Activated T-cell treated with anti-CD3 and anti-CD28 coated beads, Interleukin-2, amount 50 U/mL, for 1 hour (primary cell): ENCODE results near the gene IKBIP.
"Not testable (repeated sequence)": the region's sequence is repeated elsewhere in the genome, so short reads cannot be mapped to it uniquely, and the experiment has no call there.

ENCODE experiments used
- DNase-seq: peaks from one replicate; pipeline ENCODE4 v3.0.0-alpha.2; 2020

Gene IKBIP, protein sequence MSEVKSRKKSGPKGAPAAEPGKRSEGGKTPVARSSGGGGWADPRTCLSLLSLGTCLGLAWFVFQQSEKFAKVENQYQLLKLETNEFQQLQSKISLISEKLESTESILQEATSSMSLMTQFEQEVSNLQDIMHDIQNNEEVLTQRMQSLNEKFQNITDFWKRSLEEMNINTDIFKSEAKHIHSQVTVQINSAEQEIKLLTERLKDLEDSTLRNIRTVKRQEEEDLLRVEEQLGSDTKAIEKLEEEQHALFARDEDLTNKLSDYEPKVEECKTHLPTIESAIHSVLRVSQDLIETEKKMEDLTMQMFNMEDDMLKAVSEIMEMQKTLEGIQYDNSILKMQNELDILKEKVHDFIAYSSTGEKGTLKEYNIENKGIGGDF

DNA sequence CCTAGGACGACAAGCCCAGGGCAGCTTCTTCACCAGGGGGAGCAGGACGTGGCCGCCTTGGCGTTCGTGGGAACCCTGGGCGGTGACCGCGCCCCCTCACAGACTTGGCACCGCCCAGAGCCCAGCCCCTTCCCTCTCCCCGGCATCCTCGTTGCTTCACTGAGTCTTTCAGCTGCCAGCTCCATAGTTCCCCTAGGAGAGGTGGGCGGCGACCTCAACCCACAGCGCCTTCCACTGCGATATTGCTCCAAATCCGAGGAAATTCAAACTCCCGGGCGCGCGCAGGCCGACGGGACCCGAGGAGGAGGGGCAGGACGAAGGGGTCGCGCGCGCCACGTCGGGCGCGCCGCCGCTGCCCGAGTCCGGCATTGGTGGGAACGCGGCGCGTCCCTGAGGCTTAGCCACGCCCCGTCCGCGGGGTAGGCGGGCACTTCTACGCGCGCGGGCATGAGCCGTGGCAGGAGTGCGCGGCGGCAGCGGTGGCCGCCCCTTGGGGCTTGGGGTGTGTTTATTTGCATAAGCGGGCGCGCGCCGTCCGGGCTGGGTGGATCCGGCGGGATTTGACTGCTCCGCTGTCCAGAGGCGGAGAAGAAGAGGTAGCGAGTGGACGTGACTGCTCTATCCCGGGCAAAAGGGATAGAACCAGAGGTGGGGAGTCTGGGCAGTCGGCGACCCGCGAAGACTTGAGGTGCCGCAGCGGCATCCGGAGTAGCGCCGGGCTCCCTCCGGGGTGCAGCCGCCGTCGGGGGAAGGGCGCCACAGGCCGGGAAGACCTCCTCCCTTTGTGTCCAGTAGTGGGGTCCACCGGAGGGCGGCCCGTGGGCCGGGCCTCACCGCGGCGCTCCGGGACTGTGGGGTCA, at the start of gene IKBIP, which contains the start of gene APAF1:
Gene IKBIP (minus strand): TSS at position 77 of the 860 bp plus-strand sequence. CDS start 87 bp downstream, outside the sequence.
Gene APAF1 (plus strand): TSS at position 579 of the 860 bp plus-strand sequence. CDS start 3,070 bp downstream, outside the sequence.
- DNase-seq, result peak; percentile 99

DNA sequence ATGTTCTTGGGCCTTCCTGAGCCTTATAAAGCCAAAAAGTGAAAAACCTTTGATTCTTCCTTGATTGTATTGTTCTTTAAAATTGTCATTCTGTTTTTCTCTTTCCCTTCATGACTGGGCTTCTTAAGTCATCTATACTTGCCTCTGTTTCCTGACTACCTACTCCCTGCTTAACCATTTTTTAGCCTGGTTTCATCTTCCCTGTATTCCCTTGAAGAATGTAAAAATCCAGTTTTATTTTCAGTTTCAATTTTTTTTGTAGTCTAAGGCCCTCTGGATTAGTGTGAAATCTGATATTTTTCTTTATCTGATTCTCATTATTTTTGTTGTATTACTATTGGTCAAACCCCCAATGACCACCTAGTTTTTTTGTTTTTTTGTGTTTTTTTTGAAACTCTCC, 46.8 kb upstream of the IKBIP start:
- no peak for DNase-seq

DNA sequence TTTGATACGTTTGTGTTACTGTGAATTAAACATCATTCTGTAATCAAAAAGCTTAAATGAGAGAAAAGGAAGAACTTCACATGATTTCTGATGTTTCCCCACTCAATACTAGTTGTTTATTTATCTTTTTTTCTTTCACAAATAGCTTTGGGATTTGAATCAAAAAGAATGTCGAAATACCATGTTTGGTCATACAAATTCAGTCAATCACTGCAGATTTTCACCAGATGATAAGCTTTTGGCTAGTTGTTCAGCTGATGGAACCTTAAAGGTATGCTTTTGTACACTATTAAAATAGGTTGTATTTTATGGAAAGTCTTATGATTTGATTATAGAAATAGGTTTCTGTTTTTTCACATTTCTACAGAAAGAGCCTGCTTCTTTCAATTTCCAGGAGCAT, 42.0 kb upstream of the IKBIP start:
- DNase-seq, result no peak

DNA sequence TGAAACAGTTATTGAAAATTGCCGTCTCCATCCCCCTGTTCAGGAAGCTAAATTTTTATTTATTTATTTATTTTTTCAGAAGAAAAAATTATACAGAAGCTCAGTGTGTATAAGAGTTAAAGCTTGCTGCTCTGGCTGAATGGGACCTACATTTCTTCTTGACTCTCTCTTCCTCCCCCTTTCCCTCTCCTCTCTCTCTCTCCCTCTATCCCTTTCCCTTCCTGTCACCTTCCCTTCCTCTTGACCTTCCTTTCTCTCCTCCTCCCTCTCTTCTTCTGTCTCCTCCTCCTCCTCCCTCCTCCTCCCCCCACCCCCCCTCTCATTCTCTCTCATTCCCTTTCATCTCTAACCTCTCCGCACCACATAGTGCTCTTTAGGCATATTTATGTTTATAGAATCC, 39.6 kb upstream of the IKBIP start:
- no peak for DNase-seq

DNA sequence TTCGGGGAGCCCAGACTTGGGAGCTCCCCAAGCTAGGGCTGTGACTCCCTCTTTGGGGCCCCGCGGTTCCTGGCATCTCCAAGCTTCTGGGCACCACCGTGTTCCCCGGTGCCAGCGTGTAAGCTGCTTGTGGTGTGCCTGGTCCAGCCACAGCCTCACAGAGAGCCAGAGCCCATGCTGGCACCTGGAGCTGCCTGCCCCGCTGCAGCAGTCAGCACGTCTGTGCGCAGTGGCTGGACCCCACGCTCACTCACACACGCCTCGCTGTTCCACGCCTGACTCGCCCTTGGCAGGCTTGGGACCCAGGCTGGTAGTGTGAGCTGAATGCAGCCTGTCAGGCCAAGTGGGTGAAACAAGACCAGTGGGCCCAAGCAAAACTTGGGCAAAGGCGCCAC, 35.0 kb upstream of the IKBIP start:
- no peak for DNase-seq

DNA sequence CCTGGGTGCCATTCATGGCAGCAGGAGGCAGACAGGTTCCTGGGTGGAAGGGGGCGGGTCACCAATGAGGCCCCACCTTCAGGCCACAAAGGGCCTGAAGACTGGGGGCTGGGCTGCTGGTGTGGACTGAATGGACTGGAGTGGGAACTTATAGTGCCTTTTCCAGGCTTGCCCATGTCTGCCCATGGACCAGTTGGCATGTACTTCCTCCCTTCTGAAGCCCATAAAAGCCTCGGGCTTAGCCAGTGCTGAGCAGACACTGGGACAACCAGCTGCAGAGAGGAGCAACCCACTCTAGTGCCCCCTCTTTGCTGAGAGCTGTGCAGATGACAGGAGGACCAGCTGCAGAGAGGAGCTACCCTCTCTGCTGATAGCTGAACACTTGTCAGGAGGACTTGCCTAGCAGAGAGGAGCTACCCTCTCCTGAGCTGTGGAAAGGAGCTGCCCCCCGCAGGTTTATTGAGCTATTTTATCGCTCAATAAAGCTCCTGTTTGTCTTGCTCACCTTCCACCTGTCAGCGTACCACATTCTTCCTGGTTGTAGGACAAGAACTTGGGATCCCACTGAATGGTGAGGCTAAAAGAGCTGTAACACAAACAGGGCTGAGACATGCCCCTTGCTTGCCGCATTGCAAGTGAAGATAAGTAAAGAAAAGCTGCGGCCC, 34.5 kb upstream of the IKBIP start:
- DNase-seq, result no peak

DNA sequence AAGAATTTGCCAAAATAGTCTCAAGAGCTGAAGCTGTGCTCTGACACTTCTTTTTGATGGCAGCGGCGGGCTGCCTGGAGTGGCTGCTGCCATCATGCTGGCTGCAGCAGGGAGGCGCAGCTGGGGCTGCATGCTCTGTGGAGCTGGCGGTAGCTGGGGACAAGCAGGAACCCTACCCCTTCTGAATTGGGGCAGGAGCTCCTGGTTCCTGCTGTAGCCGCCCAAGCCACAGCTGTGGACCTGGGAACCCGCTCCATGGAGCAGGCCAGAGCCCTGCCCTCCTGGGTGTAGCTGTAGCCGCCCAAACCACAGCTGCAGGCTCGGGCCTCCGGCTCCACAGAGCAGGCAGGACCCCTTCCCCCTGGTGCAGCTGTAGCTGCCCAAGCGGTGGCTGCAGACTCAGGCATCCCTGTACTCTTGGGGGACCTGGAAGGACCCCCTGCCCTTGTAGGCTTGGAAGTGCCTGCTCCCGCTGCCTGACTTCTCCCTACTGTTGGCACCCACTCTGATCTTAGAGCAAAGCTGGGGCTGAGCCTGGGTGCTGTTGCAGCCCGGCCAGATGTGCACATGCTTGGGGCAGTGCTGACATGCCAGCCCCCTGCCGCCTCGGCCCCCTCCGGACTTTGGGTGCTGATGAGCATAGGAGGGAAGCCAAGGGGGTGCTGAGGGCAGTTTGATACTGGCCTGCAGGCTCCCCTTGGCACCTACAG, 33.8 kb upstream of the IKBIP start:
- no peak for DNase-seq

DNA sequence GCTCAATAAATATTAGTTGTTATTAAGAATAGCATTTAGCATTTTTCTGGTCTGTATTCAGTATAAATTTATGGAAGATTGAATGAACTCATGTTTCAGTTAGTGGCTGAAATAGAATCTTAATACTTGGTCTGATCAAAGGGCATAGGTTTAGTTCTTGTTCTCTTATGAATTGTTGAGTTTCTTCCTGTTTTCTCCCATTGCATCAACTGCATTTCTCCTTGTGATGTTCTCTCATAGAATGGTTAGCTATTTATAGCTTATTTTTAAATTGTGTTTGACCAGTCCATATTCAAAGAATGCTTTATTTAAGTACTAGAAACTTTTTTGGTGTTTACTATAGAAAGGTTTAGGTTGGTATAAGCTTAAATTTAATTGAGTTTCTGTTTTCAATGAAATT, 30.3 kb upstream of the IKBIP start:
- no peak for DNase-seq

DNA sequence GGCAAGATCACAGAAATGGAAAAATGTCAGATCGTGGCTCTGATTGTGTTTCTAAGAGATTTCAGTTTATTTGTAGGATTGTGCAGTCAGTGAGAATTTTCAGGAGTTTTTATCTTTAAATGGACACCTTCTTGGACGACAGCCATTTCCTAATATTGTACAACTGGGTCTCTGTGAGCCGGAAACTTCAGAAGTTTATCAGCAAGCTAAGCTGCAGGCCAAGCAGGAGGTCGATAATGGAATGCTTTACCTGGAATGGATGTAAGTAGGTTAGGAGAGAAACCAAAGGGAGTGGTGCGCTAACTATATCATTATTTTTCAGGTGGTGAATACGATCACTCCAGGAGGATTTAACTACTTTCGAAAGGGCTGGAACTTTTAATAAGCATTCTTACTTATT, 26.9 kb upstream of the IKBIP start:
- no peak for DNase-seq

DNA sequence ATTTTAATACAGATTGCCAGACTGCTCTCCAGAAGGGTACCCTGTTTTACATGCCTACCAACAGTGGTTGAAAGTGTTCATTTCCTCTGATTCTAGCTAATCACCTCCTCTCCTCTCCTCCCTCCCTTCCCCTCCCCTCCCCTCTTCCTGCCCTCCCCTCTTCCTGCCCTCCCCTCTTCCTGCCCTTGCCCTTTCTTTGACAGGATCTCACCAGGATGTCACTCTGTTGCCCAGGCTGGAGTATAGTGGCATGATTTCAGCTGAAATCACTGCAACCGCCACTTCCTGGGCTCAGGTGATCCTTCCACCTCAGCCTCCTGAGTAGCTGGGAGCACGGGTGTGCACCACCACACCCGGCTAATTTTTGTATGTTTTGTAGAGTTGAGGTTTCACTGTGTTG, 25.2 kb upstream of the IKBIP start:
- DNase-seq, result no peak

DNA sequence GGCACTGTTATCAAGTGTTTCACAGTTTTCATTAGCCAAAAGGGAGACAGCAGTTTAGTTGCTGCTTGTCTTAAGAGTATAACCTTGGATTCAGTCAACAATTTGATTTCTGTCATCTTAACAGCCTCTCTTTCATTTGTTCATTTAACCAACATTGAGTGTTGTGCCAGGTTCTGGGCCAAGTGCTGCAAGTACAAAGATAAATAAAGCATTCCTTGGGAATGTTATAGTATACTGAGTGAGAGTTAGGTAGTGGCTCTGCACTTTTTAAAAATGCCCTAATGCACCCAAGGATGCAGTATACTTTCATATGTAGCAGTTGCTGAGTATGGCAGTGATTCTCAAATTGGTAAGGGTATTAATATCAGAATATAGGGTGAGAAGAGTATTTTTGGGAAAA, 15.9 kb upstream of the IKBIP start:
- no peak for DNase-seq

DNA sequence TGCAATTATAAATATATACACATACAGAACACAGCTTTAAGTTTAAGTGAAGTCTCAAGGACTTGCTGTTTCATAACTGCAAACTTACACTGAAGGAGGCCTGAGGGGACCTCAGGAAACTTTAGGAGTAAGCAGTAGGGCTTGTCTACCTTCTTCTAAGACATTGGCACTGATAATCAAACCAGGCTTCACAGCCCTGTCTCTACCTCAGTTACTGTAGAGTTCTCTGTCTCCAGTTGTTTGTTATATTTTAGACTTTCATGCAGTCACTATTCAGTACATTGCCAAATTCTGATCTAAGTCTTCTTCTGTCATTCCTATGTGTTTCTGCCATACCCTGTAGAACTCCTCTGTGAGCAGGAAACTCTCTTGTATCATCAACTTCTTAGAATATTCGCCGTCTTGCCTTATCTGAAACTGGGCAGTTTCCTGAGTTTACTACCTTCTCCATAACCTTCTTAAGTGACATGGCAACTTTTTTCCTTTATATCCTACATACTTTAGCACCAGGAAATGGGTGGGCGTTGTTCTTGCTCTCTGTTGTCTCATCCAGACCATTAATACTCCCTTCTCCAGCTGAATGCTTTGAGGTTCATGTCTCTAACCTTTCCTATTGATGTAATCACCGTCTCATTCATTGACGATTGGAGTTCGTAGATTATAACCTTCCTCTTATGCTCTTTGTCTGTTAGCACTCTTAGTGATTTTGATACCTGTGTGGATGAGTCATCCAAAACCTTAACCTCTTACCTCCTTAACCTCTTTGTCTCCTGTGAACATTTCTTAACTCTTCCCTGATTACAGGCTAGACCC, 11.9 kb upstream of the IKBIP start:
- DNase-seq, result no peak

DNA sequence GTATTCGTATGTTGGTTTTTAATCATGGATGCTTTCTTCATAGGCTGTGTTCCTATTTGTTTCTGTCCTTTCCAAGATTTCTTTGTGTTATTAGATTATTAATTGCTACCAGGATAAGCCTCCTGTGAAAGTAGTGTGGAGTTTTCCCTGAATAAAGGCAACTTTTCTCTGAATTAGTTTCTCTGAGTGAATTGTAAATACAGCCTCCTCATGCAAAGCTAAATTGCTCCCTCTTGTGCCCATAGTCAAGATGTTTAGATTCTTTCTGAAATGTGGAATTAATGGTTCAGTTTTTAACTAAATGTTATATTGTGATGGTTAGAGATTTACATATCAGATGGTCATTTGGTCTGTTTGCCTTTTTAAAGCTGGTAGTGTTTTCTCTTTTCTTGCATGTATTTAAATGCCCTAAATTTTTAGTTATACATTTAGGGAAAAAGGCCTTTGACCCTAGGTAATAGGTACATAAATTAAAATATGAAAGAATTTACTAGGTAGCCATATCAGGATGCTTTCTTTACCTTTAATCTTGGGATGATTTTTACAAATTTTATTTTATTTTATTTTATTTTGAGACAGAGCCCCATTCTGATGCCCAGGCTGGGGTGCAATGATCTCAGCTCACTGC, 9.4 kb upstream of the IKBIP start:
- DNase-seq, result no peak

DNA sequence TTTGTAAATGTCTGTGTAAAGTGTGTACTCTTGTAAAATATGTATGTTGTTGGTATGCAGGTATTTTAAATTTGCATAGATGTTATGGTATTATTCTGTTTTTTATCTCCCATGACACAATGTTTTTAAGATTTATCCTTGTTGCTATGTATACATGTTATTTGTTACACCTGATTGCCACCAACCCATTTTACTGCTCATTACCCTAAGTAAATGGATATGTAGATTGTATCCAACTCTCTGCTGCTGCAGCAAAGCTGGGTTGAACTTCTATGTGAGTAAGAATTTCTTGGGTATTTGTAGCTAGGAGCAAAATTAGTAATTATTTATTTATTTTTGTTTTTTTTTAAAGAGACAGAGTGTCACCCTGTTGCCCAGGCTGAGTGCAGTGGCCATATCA, 6.7 kb upstream of the IKBIP start:
- no peak for DNase-seq

DNA sequence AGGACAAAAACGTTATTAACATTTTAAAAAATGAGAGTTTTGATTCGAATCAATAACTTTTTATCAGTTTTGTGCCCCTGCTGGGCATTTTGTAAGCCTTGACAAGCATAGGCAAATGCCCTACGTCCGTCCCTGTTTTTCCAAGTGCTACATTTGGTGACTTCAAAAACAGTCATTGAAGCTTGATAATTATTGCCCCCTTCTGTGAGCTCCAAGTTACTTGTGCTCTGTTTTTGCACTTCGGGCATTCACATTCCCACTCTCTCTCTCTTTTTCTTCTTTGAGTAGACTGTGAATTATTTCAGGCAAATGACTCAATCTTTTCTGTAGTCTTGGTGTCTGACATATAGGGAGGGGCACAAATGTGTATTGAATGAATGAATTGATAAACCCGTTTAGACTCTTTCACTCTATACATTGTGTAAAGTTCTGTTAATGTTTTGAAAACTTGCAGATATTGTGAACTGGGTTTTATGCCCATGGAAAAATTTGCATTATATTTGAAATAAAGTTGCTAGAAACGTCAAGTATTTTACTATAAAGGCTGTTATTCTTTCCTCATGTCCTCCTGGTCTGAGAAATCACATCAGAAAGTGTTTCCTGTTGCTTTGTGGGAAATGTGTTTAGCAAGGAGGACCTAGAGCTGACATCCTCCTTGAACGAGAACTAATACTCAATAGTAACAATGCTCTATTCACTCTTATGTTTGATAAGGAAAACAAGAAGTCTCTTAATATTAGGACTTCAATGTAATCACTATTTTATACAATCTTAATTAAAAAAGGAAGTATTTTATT, 1.9 kb upstream of the IKBIP start:
- DNase-seq, result no peak

DNA sequence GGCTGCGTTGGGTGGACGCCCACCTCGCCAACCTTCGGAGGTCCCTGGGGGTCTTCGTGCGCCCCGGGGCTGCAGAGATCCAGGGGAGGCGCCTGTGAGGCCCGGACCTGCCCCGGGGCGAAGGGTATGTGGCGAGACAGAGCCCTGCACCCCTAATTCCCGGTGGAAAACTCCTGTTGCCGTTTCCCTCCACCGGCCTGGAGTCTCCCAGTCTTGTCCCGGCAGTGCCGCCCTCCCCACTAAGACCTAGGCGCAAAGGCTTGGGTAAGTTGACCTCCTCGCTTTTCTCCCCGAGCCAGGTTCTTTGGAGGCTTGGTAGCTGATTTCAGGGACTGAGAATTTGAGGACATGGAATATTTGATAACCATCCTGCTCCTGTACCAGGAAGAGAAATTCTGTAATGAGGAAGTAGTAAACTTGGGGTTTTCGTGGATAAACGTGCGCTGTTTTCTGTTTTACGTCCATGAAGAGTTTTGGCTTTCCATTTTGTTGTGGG, 1.0 kb upstream of the IKBIP start:
- no peak for DNase-seq

DNA sequence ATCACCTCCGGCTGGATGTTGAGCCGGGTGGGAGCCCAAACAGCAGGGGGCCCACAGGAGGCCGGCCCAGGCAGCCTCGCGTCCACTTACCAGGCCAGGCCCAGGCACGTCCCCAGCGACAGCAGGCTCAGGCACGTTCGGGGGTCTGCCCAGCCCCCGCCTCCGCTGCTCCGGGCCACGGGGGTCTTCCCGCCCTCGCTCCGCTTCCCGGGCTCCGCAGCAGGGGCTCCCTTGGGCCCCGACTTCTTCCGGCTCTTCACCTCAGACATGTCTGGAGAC, 216 bp downstream of the IKBIP start:
- DNase-seq, result no peak

DNA sequence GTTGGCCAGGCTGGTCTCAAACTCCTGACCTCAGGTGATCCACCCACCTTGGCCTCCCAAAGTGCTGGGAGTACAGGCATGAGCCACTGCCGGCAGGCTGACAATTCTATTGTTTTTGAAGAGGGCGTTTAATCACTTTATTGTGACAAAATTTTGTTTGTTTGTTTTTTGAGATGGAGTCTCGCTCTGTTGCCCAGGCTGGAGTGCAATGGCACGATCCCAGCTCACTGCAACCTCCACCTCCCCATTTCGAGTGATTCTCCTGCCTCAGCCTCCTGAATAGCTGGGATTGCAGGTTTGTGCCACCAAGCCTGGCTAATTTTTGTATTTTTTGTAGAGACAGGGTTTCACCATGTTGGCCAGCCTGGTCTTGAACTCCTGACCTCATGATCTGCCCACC, 1.8 kb downstream of the IKBIP start:
- not testable (repeated sequence) for DNase-seq

DNA sequence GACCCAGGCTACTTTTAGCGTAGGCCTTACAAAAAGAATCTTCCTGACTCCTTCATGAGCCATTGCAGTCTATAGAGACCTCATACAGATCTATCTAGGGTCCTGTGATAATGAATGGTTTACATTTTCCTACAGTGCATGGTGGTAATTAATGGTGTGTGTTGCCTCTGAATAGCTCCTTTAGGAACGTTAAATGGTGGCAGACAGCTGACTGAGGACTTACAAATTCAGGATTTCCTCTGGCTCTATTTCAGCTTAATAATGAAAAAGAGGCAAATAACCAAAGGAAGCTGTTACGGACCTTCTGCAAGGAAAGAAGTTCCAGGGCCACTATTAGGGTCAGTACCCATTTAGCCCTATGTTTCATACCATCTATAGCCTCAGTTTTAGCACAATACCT, 5.1 kb downstream of the IKBIP start:
- DNase-seq, result no peak

DNA sequence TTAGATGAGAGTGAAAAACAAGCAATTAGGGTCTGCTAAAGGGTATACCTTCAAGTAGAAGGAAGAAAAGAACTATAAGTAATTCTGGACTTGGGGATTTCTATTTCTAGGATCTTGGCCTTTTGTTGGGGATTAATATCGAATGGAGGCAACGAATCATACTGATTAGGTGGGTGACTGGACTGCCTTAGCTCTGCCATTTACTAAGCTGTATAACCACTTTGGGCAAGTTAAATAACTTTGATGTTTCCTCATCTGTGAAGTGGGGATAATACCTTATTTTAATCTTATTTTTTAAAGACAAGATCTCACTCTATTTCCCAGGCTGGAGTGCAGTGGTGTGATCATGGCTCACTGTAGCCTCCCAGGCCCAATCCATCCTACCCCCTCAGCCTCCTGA, 6.6 kb downstream of the IKBIP start:
- DNase-seq, result no peak

DNA sequence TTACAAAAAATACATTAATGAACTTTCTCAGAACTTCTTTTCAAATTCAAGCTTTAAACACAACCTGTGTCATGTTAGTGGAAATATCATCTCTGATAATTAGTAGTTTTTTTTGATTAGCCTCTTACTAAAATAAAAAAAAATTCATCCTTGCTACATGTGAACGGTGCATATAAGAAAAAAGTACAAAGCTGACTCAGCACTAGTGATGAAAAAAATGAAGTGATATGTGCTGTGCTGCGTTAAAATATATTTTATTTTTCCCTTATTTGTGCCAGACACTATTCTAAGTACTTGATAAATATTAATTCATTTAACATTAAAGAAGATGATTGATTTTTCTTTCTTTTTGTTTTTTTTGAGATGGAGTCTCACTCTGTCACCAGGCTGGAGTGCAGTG, 7.5 kb downstream of the IKBIP start:
- no peak for DNase-seq
